ENCODE results near the gene HIVEP1. TPM values are rescaled to one million over a fixed set of nuclear protein-coding genes. Genes with fewer than 3 reads are reported as not detected.

The HIVEP1 gene
- total RNA-seq, 2 donors from 2014 or later = 33.6 to 35.1 TPM

- Mint-ChIP-seq H3K27me3 (ENCODE audit: insufficient read depth) (no peaks in the 10 kb centered on the region), H3K36me3 (ENCODE audit: low read depth) (peaks cover 48% of the 10 kb centered on the region), H3K4me3 (no peak overlapping the region), H3K27ac (no peak overlapping the region), H3K4me1 (peaks cover 15% of the 10 kb centered on the region), H3K9me3 (peaks cover 5% of the 10 kb centered on the region)
- Histone ChIP-seq H3K27me3 (ENCODE audit: control insufficient read depth, insufficient read depth, low read length, poor library complexity, severe bottlenecking) (no peaks in the 10 kb centered on the region), H3K4me1 (ENCODE audit: control insufficient read depth, insufficient read depth, low read length) (peaks cover 5% of the 10 kb centered on the region), H3K4me3 (ENCODE audit: low read length) (no peak overlapping the region), H3K36me3 (ENCODE audit: control insufficient read depth, insufficient read depth, low read length) (peaks cover 33% of the 10 kb centered on the region), H3K9ac (ENCODE audit: extremely low read depth, low read length, poor library complexity, severe bottlenecking) (no peak overlapping the region), H3K9me3 (ENCODE audit: control insufficient read depth, low read length) (peaks cover 11% of the 10 kb centered on the region), H3K27ac (ENCODE audit: low read depth, low read length) (no peak overlapping the region)
- no peak for DNase-seq
- no peak for TF ChIP-seq CTCF (conservative IDR thresholded peaks at IDR 0.05)
These were observed 106.5 kb downstream of the HIVEP1 start for GRCh38 chr6:12118607-12119006.

- Histone ChIP-seq H3K4me1 (ENCODE audit: control insufficient read depth, insufficient read depth, low read length) (peaks cover 5% of the 10 kb centered on the region), H3K4me3 (ENCODE audit: low read length) (no peak overlapping the region), H3K27ac (ENCODE audit: low read depth, low read length) (no peak overlapping the region), H3K27me3 (ENCODE audit: control insufficient read depth, insufficient read depth, low read length, poor library complexity, severe bottlenecking) (no peaks in the 10 kb centered on the region), H3K9ac (ENCODE audit: extremely low read depth, low read length, poor library complexity, severe bottlenecking) (no peak overlapping the region), H3K9me3 (ENCODE audit: control insufficient read depth, low read length) (peaks cover 11% of the 10 kb centered on the region), H3K36me3 (ENCODE audit: control insufficient read depth, insufficient read depth, low read length) (peaks cover 33% of the 10 kb centered on the region)
- Mint-ChIP-seq H3K9me3 (peaks cover 5% of the 10 kb centered on the region), H3K4me3 (no peak overlapping the region), H3K27ac (peak overlapping the region; percentile 78), H3K27me3 (ENCODE audit: insufficient read depth) (no peaks in the 10 kb centered on the region), H3K36me3 (ENCODE audit: low read depth) (peaks cover 53% of the 10 kb centered on the region), H3K4me1 (peaks cover 15% of the 10 kb centered on the region)
- 40 to 75% methylated on average over 1 to 2 of the region's 2 CpGs for WGBS, 2 experiments (ENCODE audit: insufficient coverage in 1 of 2, insufficient read length in 1 of 2)
- no peak for TF ChIP-seq CTCF (conservative IDR thresholded peaks at IDR 0.05)
- DNase-seq = no peak
These were observed 107.0 kb downstream of the HIVEP1 start for GRCh38 chr6:12119085-12119588.

GRCh38 chr6:12125396-12125795 lies 113.3 kb downstream of the HIVEP1 start:
- no peaks in the 10 kb centered on the region for H3K4me1 ChIP-seq (ENCODE audit: control insufficient read depth, insufficient read depth, low read length)
- H3K9ac ChIP-seq (ENCODE audit: extremely low read depth, low read length, poor library complexity, severe bottlenecking) = no peak overlapping the region
- 88 to 97% methylated on average over 4 of the region's 4 CpGs for WGBS, 2 experiments (ENCODE audit: insufficient coverage in 1 of 2, insufficient read length in 1 of 2)
- no peak for TF ChIP-seq CTCF (conservative IDR thresholded peaks at IDR 0.05)
- no peaks in the 10 kb centered on the region for H3K4me1 Mint-ChIP-seq
- no peaks in the 10 kb centered on the region for H3K27me3 Mint-ChIP-seq (ENCODE audit: insufficient read depth)
- H3K36me3 Mint-ChIP-seq (ENCODE audit: low read depth) = peaks cover 61% of the 10 kb centered on the region
- no peak overlapping the region for H3K27ac Mint-ChIP-seq
- no peak overlapping the region for H3K27ac ChIP-seq (ENCODE audit: low read depth, low read length)
- no peaks in the 10 kb centered on the region for H3K9me3 ChIP-seq (ENCODE audit: control insufficient read depth, low read length)
- H3K4me3 ChIP-seq (ENCODE audit: low read length) = no peak overlapping the region
- no peaks in the 10 kb centered on the region for H3K9me3 Mint-ChIP-seq
- no peak overlapping the region for H3K4me3 Mint-ChIP-seq
- peaks cover 48% of the 10 kb centered on the region for H3K36me3 ChIP-seq (ENCODE audit: control insufficient read depth, insufficient read depth, low read length)
- no peak for DNase-seq
- no peaks in the 10 kb centered on the region for H3K27me3 ChIP-seq (ENCODE audit: control insufficient read depth, insufficient read depth, low read length, poor library complexity, severe bottlenecking)

Measured in endodermal cell (in vitro differentiated cells).